Measurements from ENCODE around the gene INHBC.
"Not testable (repeated sequence)": the region's sequence is repeated elsewhere in the genome, so short reads cannot be mapped to it uniquely, and the experiment has no call there.

Gene INHBC

GRCh38 chr12:57433370-57433769, 1.2 kb upstream of the INHBC start:
- Mint-ChIP-seq H3K4me1 (ENCODE audit: low read depth in 2 of 2) (peaks cover 21 to 26% of the 10 kb centered on the region in 2 donors), H3K9me3 (no peaks in the 10 kb centered on the region), H3K27me3 (peaks cover 0 to 1% of the 10 kb centered on the region in 2 donors)

GRCh38 chr12:57435293-57435692, 709 bp downstream of the INHBC start:
- Mint-ChIP-seq H3K4me1 (ENCODE audit: low read depth in 2 of 2) (peaks cover 10 to 13% of the 10 kb centered on the region in 2 donors), H3K36me3 (ENCODE audit: insufficient read depth) (peaks cover 14% of the 10 kb centered on the region), H3K27ac (peak overlapping the region; percentile 72 to 81), H3K27me3 (peaks cover 0 to 9% of the 10 kb centered on the region in 2 donors), H3K4me3 (peak overlapping the region; percentile 51 to 63), H3K9me3 (no peaks in the 10 kb centered on the region)
- DNase-seq (no peak), ATAC-seq (replicated peaks) (no peak)

More at GRCh38 chr12:57433370-57433769, 1.2 kb upstream of the INHBC start:
- ATAC-seq (replicated peaks) = no peak
- Mint-ChIP-seq H3K4me3 (no peak overlapping the region), H3K36me3 (ENCODE audit: insufficient read depth) (peaks cover 27% of the 10 kb centered on the region), H3K27ac (peak overlapping the region in 1 of 2 donors; percentile 38)
- DNase-seq = no peak

- no peak overlapping the region for H3K27ac Mint-ChIP-seq
- H3K9me3 Mint-ChIP-seq = no peaks in the 10 kb centered on the region
- H3K4me3 Mint-ChIP-seq = no peak overlapping the region
- no peak for ATAC-seq (replicated peaks)
- H3K36me3 Mint-ChIP-seq (ENCODE audit: insufficient read depth) = no peaks in the 10 kb centered on the region
- DNase-seq = no peak
- H3K4me1 Mint-ChIP-seq (ENCODE audit: low read depth in 2 of 2) = peaks cover 5% of the 10 kb centered on the region in 2 donors
- H3K27me3 Mint-ChIP-seq = peaks cover 6 to 17% of the 10 kb centered on the region in 2 donors
Measured at GRCh38 chr12:57438400-57438799, 3.8 kb downstream of the INHBC start.

GRCh38 chr12:57439762-57440266, 5.2 kb downstream of the INHBC start:
- peaks cover 5% of the 10 kb centered on the region in 2 donors for H3K4me1 Mint-ChIP-seq (ENCODE audit: low read depth in 2 of 2)
- peaks cover 6 to 17% of the 10 kb centered on the region in 2 donors for H3K27me3 Mint-ChIP-seq
- no peaks in the 10 kb centered on the region for H3K36me3 Mint-ChIP-seq (ENCODE audit: insufficient read depth)
- ATAC-seq (replicated peaks) (no peak), DNase-seq (no peak)
- H3K4me3 Mint-ChIP-seq = no peak overlapping the region
- no peak overlapping the region for H3K27ac Mint-ChIP-seq
- H3K9me3 Mint-ChIP-seq = no peaks in the 10 kb centered on the region

- H3K36me3 Mint-ChIP-seq (ENCODE audit: insufficient read depth); H3K9me3 Mint-ChIP-seq; H3K4me1 Mint-ChIP-seq (ENCODE audit: low read depth in 2 of 2); ATAC-seq (replicated peaks); DNase-seq; H3K4me3 Mint-ChIP-seq; H3K27ac Mint-ChIP-seq: not testable (repeated sequence)
- peaks cover 6 to 17% of the 10 kb centered on the region in 2 donors for H3K27me3 Mint-ChIP-seq
Measured at GRCh38 chr12:57441393-57441792, 6.8 kb downstream of the INHBC start.

- Mint-ChIP-seq H3K36me3 (ENCODE audit: insufficient read depth) (no peaks in the 10 kb centered on the region), H3K27me3 (peaks cover 6 to 17% of the 10 kb centered on the region in 2 donors), H3K9me3 (no peaks in the 10 kb centered on the region), H3K27ac (no peak overlapping the region), H3K4me3 (no peak overlapping the region), H3K4me1 (ENCODE audit: low read depth in 2 of 2) (no peaks in the 10 kb centered on the region)
- DNase-seq (no peak), ATAC-seq (replicated peaks) (no peak)
Measured at GRCh38 chr12:57441846-57442427, 7.4 kb downstream of the INHBC start.

- not testable (repeated sequence) for H3K27me3 Mint-ChIP-seq; H3K4me1 Mint-ChIP-seq (ENCODE audit: low read depth in 2 of 2); ATAC-seq (replicated peaks); DNase-seq; H3K36me3 Mint-ChIP-seq (ENCODE audit: insufficient read depth); H3K9me3 Mint-ChIP-seq; H3K4me3 Mint-ChIP-seq; H3K27ac Mint-ChIP-seq
Measured at GRCh38 chr12:57444337-57444736, 9.8 kb downstream of the INHBC start.

GRCh38 chr12:57444744-57445143, 10.2 kb downstream of the INHBC start:
- no peak for ATAC-seq (replicated peaks)
- Mint-ChIP-seq H3K9me3 (no peaks in the 10 kb centered on the region), H3K4me3 (no peak overlapping the region), H3K4me1 (ENCODE audit: low read depth in 2 of 2) (no peaks in the 10 kb centered on the region), H3K36me3 (ENCODE audit: insufficient read depth) (no peaks in the 10 kb centered on the region), H3K27me3 (peaks cover 6 to 8% of the 10 kb centered on the region in 2 donors), H3K27ac (no peak overlapping the region)
- DNase-seq = no peak

GRCh38 chr12:57446292-57446960, 11.8 kb downstream of the INHBC start:
- H3K4me1 Mint-ChIP-seq (ENCODE audit: low read depth in 2 of 2) = no peaks in the 10 kb centered on the region
- H3K4me3 Mint-ChIP-seq = no peak overlapping the region
- no peaks in the 10 kb centered on the region for H3K9me3 Mint-ChIP-seq
- H3K27ac Mint-ChIP-seq = no peak overlapping the region
- H3K36me3 Mint-ChIP-seq (ENCODE audit: insufficient read depth) = no peaks in the 10 kb centered on the region
- peaks cover 0 to 6% of the 10 kb centered on the region in 2 donors for H3K27me3 Mint-ChIP-seq
- ATAC-seq (replicated peaks) = no peak
- no peak for DNase-seq

- Mint-ChIP-seq H3K27me3 (peaks cover 6 to 17% of the 10 kb centered on the region in 2 donors), H3K27ac (no peak overlapping the region), H3K9me3 (no peaks in the 10 kb centered on the region), H3K4me3 (no peak overlapping the region), H3K4me1 (ENCODE audit: low read depth in 2 of 2) (no peaks in the 10 kb centered on the region), H3K36me3 (ENCODE audit: insufficient read depth) (no peaks in the 10 kb centered on the region)
- DNase-seq (no peak), ATAC-seq (replicated peaks) (no peak)
Measured at GRCh38 chr12:57448669-57449068, 14.1 kb downstream of the INHBC start.

- Mint-ChIP-seq H3K9me3 (no peaks in the 10 kb centered on the region), H3K36me3 (ENCODE audit: insufficient read depth) (no peaks in the 10 kb centered on the region), H3K4me1 (ENCODE audit: low read depth in 2 of 2) (no peaks in the 10 kb centered on the region), H3K27me3 (peaks cover 6 to 17% of the 10 kb centered on the region in 2 donors), H3K4me3 (no peak overlapping the region), H3K27ac (no peak overlapping the region)
- ATAC-seq (replicated peaks) (no peak), DNase-seq (no peak)
Measured at GRCh38 chr12:57449375-57449774, 14.8 kb downstream of the INHBC start.

- Mint-ChIP-seq H3K36me3 (ENCODE audit: insufficient read depth) (no peaks in the 10 kb centered on the region), H3K4me1 (ENCODE audit: low read depth in 2 of 2) (no peaks in the 10 kb centered on the region), H3K4me3 (no peak overlapping the region), H3K27me3 (peaks cover 6 to 17% of the 10 kb centered on the region in 2 donors), H3K9me3 (no peaks in the 10 kb centered on the region), H3K27ac (no peak overlapping the region)
- DNase-seq (no peak), ATAC-seq (replicated peaks) (no peak)
Measured at GRCh38 chr12:57450057-57450456, 15.5 kb downstream of the INHBC start.

- H3K4me1 Mint-ChIP-seq (ENCODE audit: low read depth in 2 of 2) = peaks cover 3 to 4% of the 10 kb centered on the region in 2 donors
- no peaks in the 10 kb centered on the region for H3K36me3 Mint-ChIP-seq (ENCODE audit: insufficient read depth)
- peaks cover 6 to 17% of the 10 kb centered on the region in 2 donors for H3K27me3 Mint-ChIP-seq
- DNase-seq (no peak), ATAC-seq (replicated peaks) (no peak)
- H3K9me3 Mint-ChIP-seq = no peaks in the 10 kb centered on the region
- no peak overlapping the region for H3K4me3 Mint-ChIP-seq
- no peak overlapping the region for H3K27ac Mint-ChIP-seq
Measured at GRCh38 chr12:57451233-57451778, 16.7 kb downstream of the INHBC start.

Measured in effector memory CD8-positive, alpha-beta T cell (primary cell).